ENCODE data around the gene ZNF692.
"Not testable (repeated sequence)": the region's sequence is repeated elsewhere in the genome, so short reads cannot be mapped to it uniquely, and the experiment has no call there.

ZNF692 gene

GRCh38 chr1:248848602-248849001 lies 10.3 kb downstream of the ZNF692 start:
- DNase-seq = no peak

- no peak for DNase-seq
Measured at GRCh38 chr1:248847956-248848561, 10.8 kb downstream of the ZNF692 start.

GRCh38 chr1:248847181-248847955 lies 11.5 kb downstream of the ZNF692 start:
- DNase-seq = no peak

GRCh38 chr1:248844526-248844925 lies 14.4 kb downstream of the ZNF692 start:
- no peak for DNase-seq

- DNase-seq = no peak
Measured at GRCh38 chr1:248843687-248844086, 15.2 kb downstream of the ZNF692 start.

GRCh38 chr1:248842781-248843331 lies 16.0 kb downstream of the ZNF692 start:
- DNase-seq = no peak

- no peak for DNase-seq
Measured at GRCh38 chr1:248841702-248842395, 17.0 kb downstream of the ZNF692 start.

GRCh38 chr1:248840946-248841345 lies 17.9 kb downstream of the ZNF692 start:
- no peak for DNase-seq

- DNase-seq = no peak
Measured at GRCh38 chr1:248839168-248839555, 19.7 kb downstream of the ZNF692 start.

GRCh38 chr1:248838357-248839167 lies 20.3 kb downstream of the ZNF692 start:
- DNase-seq = peak; percentile 90

- peak; percentile 99 for DNase-seq
Measured at GRCh38 chr1:248837781-248838356, 21.0 kb downstream of the ZNF692 start, which contains the start of gene ZNF672. Gene ZNF672, plus strand, starts transcription at chr1:248838224. Its CDS starts 9,051 bp downstream, at chr1:248847275.

GRCh38 chr1:248837045-248837780 lies 21.7 kb downstream of the ZNF692 start:
- DNase-seq = no peak

- DNase-seq = no peak
Measured at GRCh38 chr1:248834343-248834940, 24.4 kb downstream of the ZNF692 start.

GRCh38 chr1:248831842-248832241 lies 27.0 kb downstream of the ZNF692 start:
- no peak for DNase-seq

- DNase-seq = not testable (repeated sequence)
Measured at GRCh38 chr1:248830718-248831017, 28.2 kb downstream of the ZNF692 start.

GRCh38 chr1:248828845-248829244 lies 30.0 kb downstream of the ZNF692 start:
- DNase-seq = no peak

GRCh38 chr1:248825909-248826760 lies 32.8 kb downstream of the ZNF692 start, which contains the start of gene SH3BP5L:
Gene SH3BP5L, minus strand, starts transcription at chr1:248825915. Its CDS starts 980 bp downstream, at chr1:248824935.
- peak; percentile 99 for DNase-seq

GRCh38 chr1:248825573-248825908 lies 33.3 kb downstream of the ZNF692 start:
- no peak for DNase-seq

GRCh38 chr1:248825136-248825535 lies 33.7 kb downstream of the ZNF692 start:
- no peak for DNase-seq

- no peak for DNase-seq
Measured at GRCh38 chr1:248824701-248825100, 34.2 kb downstream of the ZNF692 start.
